Measurements from ENCODE around the gene CRBN. TPM values are rescaled to one million over a fixed set of nuclear protein-coding genes. Genes with fewer than 3 reads are reported as not detected.

CRBN gene
- total RNA-seq, 1 donor from 2014 or later: 32.0 TPM

DNA sequence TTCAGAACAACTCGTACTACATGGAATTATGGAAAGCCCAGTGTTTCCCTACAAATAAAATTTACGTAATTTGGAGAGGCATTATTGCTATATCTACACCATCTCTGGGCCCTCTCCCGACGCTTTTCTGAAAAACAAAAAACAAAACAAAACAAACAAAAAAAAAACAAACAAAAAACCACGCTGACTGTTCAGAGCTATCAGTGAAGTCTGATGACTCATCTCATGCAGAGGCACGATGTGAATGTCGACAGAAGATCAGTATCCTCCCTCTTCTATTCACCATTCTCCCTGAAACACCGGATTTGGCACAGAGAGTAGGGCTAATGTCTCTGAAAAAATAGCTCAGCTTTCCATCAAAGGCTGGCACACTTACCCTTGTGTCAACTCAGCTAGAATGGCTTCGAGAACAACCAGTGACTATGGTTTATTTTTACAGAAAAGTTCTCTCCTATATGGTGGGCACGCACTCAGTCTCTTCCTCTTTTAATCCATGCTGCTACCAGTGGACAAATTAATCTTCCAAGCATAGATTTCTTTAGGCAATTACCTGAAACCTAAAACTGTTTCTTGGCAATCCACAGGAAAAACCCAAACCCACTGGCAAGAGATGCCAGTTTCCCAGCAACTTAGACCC lies 1.5 kb downstream of the CRBN start:
- no peak for DNase-seq (ENCODE audit: low spot score)

DNA sequence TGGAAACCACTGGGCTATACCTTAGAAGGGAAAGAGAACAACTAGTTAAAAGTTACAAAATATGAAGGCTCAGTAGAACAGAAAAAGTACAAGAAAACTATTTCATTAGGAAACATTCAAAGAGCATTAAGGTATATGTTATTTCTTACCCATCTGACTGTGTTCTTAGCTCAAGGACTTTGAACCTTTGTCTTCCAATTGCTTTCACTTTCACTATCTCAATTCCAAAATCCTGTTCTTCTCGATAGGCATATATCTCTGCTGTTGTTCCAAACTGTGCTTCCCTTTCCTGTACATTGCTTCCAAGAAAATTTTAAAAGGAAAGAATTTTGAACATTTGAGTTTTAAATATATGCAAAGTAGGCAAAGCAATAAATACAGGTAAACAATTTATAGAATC lies 6.9 kb downstream of the CRBN start:
- DNase-seq (ENCODE audit: low spot score): no peak

DNA sequence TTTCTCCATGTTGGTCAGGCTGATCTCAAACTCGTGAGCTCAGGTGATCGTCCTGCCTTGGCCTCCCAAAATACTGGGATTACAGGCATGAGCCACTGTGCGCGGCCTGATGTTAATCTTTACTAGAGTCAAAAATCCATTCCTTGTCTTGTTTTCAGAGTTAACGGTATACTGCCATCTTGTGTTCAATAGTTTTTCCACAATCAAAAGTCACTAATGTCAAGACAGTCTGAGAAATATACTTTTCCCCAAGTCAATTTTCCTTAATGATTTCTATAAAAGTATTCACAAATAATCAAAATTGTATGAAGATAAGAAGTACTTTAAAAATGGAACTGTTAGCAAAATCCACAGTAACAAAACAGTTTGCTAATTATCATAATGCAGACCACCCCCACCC lies 8.5 kb downstream of the CRBN start:
- no peak for DNase-seq (ENCODE audit: low spot score)

DNA sequence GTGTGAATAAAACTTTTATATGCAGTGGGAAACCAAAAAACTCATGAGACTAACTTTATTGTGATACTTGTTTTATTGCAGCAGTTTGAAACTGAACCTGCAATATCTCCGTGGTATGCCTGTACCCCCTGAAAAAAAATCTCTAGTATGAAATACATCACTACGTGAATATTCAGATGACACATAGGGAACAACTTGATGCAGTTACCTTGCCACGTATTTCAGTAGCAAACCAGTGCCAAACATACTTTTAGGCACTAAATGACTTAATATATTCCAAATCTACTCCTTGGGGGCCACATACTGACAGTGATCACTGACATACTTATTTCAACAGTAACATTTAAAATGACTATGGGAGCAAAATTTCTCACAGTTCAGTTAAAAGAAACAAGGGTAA lies 13.8 kb downstream of the CRBN start:
- no peak for DNase-seq (ENCODE audit: low spot score)

DNA sequence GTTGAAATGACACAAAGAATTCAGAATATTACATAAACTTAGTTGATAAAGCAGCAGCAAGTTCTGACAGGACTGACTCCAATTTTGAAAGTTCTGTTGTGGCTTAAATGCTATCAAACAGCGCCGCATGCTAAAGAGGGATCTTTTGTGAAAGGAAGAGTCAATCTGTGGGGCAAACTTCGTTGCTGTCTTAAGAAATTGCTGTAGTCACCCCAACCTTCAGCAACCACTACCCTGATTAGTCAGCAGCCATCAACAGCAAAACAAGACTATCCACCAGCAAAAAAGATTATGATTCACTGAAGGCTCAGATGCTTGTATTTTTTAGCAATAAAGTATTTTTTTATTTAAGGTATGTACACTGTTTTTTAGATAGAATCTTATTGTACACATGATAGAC lies 14.2 kb downstream of the CRBN start:
- DNase-seq (ENCODE audit: low spot score): no peak

DNA sequence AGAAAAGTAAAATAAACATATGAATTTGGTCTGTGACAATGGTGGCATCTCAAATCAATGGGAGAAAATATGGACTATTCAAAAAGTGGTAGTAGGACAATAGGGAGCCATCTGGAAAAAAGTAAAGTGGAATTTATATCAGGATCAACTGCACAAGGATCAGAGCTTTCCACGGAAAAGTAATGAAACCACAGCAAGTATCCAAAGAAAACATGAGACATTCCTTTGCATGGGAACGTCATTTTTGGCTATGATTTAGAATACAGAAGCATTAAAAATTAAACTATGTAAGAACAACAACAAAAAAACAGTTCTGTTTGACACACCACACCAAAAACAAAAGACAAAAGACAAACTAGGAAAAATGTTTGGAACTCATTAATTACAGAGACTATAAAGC lies 18.7 kb downstream of the CRBN start:
- no peak for DNase-seq (ENCODE audit: low spot score)

DNA sequence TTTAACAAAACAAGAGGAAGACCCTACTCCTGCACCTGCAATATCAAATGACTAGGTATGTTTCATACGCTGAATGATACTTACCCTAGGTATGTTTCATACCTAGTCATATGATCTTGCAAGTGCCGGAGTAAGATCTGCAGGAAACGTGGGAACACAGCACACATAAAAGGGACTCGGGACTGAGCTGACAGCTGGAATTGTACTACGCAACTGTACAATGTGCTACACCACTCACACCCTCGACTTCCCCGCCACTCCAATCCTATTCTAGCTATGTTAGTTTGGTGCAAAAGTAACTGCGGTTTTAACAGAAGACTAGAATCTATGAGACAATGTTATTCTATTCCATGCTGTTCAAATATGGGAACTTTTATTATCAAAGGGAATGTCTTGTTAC lies 22.0 kb downstream of the CRBN start:
- DNase-seq (ENCODE audit: low spot score): no peak

DNA sequence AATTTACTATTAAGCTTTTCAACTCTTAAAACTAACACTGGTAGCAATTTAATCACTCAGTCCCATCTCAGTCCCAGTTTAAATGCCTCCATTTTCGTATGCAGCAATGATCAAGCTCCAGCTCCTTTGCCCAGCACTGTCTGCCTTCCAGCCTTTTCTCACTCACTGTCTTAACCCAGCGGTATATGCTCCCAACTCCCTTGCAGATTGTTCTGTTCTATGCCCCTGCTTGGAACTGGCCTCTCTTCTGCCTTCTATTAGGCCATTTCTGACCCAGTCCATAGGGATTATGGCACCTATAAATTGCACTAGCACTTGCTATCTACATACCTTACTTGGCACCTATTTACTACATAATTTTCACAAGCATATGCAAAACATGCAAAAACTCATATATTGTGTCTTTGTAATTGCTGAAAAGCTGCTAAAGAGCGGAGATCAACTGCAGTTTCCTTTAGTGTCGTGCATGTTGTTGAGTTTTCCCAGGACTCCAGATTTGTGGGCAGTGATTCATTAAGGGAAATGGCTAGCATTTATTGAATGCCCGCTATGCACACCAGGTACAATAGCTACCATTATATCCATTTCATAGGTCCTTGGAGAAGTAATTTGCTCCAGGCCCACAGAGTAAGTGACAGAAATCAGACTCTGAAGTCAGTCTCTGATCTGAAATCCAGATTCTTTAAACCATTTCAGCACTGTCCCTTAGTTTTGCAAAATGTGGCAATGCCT lies 24.4 kb downstream of the CRBN start:
- DNase-seq (ENCODE audit: low spot score): no peak

DNA sequence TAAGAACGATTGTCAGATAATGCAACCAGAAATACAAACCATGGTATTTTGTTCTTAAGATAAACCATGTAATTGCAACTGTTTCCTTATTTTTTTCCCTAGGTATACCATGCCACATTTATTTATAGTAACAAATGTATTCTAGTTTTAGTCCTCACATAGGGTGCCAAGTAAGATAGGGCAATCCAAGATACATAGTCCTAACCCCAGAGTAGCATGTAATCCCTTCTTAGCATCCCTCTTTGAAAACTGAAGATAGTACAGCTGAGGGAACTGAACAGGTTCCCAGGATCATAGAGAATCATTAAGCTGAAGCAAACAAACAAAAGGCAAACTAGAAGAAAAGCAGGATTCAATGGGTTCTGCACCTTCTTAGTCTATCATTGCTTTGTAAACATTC lies 28.0 kb downstream of the CRBN start:
- DNase-seq (ENCODE audit: low spot score): no peak

DNA sequence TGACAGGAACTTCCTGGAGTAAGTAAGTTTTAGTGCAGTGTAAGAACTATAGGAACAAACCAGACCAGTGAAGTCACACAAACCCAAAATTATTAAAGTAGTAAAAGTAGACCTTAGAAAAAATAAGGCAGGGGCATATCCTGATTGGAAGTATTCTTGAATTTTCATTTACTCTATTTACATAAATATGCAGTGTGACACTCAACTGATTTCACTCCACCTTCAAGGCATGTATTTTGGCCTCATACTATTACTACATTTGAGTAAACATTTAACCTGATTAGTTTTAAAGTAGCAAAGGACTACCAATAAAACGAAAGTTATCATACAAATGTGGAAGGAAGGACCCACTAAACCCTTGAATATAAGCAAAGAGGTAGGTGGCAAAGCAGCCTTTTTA lies 29.9 kb downstream of the CRBN start:
- no peak for DNase-seq (ENCODE audit: low spot score)

DNA sequence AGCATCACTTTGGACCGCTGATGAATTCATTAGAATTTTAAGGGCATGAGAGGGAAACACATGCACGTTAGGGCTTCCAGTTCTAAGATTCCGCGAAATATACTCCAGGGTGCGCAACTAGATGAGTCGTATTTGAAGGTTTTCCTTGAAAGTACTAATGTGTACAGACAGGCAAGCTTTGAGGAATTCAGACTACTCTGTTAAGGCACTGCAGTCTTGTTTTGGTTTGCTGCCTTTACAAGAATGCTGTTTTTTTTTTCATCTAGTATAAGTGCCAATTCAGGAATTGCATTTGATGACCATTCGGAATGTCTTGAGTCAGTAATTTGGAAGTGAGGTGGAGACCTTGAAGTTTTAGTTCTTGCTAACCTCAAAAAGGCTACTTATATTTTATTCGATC lies 33.7 kb downstream of the CRBN start:
- no peak for DNase-seq (ENCODE audit: low spot score)

DNA sequence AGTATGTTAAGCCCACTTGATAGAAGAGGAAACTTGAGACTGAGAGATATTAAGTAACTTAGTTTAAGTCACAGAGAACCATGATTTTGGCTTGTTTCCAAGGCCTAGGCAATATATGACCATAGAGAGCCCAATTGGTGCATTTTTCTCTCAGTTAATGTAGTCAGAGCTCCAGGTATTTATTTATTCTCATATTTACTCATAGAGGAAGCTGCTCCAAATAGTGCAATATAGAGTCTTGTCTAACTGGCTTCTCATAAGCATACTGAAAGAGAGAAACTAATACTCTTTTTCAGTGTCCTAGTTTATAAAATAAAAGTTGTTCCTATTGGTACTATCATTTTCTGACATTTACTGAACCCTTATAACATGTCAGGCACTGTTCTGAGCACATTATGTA lies 37.6 kb downstream of the CRBN start:
- DNase-seq (ENCODE audit: low spot score): no peak

DNA sequence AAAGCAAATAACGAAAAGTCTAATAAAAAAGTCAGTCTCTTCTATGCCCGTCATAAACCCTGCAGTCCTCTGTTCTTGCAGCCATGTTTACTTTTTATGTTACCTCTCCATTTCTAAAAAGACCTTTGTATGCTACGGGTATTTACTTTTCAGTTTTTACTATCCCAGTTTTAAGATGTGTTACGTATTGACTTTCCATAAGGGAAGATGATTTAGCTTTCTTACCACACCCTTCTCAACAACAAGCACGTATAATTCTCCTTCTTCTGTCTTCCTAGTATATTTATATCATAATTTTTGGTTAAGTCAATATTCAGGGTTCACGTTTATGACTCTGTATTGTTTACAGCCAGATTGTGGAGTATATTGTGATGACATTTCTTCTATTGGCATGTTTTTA lies 42.0 kb downstream of the CRBN start:
- no peak for DNase-seq (ENCODE audit: low spot score)

DNA sequence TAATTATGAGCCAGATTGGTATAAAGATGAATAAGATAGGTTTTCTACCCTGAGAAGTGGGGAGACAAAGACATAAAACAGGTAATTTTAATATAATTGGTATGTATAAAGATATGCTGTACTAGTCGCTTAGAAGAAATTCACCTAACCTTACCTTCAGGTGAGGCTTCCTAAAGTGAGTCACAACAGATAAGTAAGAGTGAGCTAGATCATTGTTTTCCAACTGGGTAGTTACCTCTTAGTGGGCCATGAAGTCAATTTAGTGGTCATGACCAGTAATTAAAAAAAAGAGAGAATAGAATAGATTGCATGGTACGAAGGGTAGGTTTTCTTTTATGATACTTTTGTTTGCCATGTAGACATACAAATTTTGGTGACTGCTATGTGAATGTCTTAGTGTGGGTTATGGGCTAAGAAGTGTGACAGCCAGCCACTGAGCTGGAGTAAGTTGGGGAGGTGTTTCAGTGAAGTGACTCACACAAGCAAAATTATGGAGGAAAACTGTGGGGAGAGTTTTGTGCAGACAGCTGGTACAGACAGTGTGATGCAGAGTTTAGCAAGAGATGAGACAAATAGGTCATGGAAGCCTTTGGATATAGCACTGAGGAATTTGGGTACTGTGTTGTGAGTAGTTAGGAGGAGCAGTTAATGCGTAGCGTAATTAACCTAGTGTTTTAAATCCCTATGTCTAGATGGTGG lies 44.6 kb downstream of the CRBN start:
- no peak for DNase-seq (ENCODE audit: low spot score)

DNA sequence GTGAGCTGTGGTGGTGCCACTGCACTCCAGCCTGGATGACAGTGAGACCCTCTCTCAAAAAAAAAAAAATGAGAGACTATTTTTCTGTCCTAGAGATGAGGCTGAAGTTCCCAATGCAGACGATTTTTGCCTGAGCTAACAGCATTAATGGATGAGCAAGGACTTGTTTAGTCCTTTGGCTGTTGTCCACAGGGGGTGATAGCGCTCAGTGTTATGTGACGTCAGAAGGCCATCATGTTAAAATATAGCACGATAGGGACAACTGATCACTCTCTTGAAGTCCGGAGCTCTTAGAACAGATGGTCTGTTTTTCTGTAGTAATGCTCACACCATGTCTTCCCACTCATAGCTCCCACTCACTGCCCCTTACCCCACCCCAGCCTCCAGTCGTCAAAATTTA lies 46.0 kb downstream of the CRBN start:
- no peak for DNase-seq (ENCODE audit: low spot score)

DNA sequence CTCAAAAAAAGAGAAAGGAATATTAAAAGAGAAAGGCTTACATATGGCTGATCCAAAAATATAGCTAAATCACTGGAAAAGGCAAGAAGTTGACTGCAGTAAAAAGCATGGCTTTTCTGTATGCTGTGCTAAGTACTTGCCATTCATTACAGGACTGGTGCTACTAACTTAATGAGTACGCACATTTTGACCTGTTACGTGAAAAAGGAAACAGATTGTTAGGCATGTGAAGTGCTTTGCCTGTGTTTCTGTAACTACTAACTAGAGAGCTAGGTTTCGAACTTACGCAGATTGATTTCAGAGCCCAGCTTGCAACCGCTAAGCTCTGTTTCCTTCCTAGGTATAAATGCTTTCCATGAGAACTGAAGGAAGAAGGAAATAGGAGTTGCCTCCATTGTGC lies 49.9 kb downstream of the CRBN start:
- DNase-seq (ENCODE audit: low spot score): no peak

DNA sequence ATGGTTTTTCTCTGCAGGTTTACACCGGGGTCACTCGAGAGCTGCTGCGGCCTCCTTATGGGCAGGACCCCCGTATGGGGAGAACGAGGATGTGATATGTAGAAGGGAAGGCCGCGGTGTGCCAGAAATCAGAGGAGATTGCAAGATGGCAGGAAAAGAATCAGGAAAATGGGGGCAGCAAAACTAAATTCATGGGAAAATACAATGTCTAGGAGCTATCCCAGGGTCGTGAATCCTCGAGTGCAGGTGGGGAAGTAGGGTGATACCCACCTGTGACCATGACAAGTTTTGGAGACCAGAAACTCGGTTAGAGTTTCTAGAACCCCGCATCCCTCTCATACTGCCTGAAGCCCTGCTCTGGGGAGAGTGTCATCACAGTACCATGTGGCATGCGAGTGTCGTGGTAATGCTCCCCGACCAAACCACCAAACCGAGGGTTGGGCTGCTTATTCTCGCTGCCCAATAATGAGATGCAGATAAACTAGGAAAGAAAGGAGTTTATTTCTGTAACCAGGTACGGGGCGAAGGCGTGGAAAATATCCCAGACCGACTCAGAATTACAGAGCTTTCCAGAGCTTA lies 52.0 kb downstream of the CRBN start:
- no peak for DNase-seq (ENCODE audit: low spot score)

DNA sequence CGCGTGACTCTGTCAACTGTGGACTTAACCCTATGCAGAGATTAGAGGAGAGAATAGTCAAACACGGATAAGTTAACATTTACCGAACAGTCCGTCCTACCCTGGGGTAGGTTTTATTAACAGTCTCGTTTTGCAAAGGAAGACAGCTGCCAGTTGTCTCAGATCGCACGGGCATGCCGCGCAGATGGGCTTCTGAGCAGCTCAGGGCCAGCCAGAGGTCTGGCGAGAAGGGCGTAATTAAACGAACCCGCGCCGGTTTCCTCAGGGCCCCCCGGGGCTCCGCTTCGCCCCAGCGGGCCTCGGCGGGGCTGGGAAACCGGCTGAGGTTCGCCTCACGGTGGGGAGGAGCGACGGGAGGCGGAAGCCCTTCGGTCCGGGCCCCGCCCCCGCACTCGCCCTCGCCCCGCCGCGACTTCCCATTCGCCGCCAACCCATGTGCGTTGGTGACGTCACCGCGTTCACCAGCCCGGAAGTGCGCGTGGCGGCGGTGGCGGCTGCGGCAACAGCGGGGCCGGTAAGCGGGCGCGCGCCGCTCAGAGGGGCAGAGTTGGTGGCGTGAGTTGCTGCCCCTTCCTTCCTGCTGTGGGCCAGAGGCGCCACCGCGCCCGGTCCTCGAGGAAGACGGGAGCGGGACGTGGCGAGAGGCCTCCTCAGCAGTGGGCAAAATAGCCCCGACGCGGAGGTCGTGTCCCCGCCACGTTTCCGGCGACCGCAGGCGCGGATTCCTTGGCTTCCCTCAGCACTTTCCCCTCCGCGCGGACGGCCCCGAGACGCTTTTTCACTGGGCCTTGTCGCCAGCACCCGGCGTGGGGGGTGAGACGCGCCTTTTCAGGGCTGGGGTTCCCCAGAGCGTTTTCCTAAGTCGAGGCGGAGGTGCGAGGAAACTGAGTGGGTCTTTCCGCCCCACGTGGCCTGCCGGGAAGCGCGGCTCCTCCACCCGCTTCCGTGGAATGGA lies 52.7 kb downstream of the CRBN start, which contains the start of gene TRNT1:
Gene TRNT1 (plus strand): TSS at position 464 of the 955 bp plus-strand sequence. CDS start 2,101 bp downstream, outside the sequence.
- DNase-seq (ENCODE audit: low spot score): peak; percentile 99

DNA sequence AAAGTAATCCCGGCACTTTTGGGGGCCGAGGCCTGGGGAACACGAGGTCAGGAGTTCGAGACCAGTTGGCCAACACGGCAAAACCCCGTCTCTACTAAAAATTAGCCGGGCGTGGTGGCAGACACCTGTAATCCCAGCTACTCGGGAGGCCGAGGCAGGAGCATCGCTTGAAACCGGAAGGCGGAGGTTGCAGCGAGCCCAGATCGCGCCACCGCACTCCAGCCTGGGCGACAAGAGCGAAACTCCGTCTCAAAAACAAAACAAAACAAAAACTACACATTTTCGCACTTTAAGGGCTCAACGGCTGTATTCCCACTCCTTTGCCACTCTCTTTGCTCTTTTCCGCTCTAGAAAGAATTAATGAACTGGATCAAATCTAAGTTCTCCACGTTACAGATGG lies 53.5 kb downstream of the CRBN start:
- DNase-seq (ENCODE audit: low spot score): no peak

DNA sequence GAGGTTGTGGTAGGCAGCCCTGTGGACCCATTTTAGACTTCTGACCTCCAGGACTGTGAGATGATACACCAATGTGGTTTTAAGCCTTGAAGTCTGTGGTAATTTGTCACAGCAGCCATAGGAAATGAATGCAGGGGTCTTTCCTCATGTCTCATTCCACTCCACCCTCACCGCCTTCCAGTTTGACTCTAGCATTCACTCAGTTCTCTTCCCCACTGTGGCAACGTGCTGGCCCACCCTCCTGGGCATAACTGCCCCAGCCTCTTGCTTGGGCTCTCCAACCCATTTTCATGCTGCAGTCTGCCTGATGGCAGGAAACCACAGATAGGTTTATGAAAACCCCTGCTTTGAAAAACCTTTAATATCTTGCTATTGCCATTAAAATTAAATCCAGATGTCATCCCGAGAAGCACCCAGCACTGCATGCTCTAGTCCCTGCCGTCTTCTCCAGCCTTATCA lies 60.1 kb downstream of the CRBN start:
- no peak for DNase-seq (ENCODE audit: low spot score)

DNA sequence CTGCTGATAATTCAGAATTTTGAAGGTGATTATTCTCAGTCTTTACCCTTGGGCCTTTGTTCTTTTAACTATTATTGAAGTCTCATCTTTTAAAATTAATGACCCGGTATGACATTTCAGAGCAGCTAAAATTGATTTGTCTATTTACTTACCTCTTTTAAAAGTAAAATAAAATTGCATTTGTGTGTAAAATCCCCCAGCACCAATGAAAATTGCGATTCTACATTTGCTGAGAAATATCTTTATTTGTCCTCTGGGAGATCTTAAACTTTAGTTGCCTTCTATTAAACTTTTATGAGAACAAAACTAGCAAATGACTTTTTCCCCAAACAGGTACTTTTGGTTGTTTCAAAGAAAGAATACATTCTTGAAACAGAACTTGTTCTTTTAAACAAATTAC lies 61.8 kb downstream of the CRBN start:
- DNase-seq (ENCODE audit: low spot score): no peak
